ENCODE results near the gene FAM171A1. TPM values are rescaled to one million over a fixed set of nuclear protein-coding genes. Genes with fewer than 3 reads are reported as not detected.

The FAM171A1 gene
- total and polyA plus RNA-seq, 2 of the 13 experiments (the other 11 are each of a cell fraction or from before 2014, with no cell fraction given) = 21.5 to 34.7 TPM

DNA sequence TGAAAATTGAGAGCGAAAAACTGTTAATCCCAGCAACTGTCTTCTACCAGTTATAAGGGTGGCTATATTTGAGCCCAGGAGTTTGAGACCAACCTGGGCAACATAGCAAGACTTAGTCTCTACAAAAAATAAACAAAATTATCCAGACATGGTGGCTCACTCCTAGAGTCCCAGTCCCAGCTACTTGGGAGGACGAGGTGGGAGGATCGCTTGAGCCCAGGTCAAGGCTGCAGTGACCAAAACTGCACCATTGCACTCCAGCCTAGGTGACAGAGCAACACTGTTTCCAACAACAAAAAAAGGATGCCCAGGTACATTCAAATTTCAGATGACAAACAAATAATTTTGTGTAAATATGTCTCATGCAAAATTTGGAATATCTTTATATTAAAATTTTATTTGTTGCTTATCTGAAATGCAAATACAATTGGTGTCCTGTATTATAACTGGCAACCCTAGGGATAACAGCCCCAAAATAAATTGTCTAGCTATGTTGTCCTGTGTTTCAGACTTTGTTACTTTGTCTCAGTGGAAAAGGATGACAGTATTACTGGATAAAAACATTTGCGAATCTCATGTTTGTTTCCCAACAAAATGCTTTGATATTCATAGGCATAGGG, 26.7 kb downstream of the FAM171A1 start (continued):
- TF ChIP-seq, protein P1, sequence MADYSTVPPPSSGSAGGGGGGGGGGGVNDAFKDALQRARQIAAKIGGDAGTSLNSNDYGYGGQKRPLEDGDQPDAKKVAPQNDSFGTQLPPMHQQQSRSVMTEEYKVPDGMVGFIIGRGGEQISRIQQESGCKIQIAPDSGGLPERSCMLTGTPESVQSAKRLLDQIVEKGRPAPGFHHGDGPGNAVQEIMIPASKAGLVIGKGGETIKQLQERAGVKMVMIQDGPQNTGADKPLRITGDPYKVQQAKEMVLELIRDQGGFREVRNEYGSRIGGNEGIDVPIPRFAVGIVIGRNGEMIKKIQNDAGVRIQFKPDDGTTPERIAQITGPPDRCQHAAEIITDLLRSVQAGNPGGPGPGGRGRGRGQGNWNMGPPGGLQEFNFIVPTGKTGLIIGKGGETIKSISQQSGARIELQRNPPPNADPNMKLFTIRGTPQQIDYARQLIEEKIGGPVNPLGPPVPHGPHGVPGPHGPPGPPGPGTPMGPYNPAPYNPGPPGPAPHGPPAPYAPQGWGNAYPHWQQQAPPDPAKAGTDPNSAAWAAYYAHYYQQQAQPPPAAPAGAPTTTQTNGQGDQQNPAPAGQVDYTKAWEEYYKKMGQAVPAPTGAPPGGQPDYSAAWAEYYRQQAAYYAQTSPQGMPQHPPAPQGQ (CRISPR knock-in tag; IDR thresholded peaks at IDR 0.05; ENCODE audit: borderline replicate concordance) = no peak
- TF ChIP-seq RXRB (CRISPR knock-in tag; IDR thresholded peaks at IDR 0.05; ENCODE audit: borderline replicate concordance) (no peak), DNMT1 (CRISPR knock-in tag; IDR thresholded peaks at IDR 0.05) (no peak), ZNF775 (CRISPR knock-in tag; IDR thresholded peaks at IDR 0.05; ENCODE audit: borderline replicate concordance) (no peak), ZC3H4 (CRISPR knock-in tag; IDR thresholded peaks at IDR 0.05; ENCODE audit: borderline replicate concordance) (no peak), ATF7-NPFF (CRISPR knock-in tag; IDR thresholded peaks at IDR 0.05; ENCODE audit: low read depth) (no peak), MTF2 (CRISPR knock-in tag; IDR thresholded peaks at IDR 0.05; ENCODE audit: borderline replicate concordance) (no peak), ZNF331 (CRISPR knock-in tag; IDR thresholded peaks at IDR 0.05) (no peak), ZNF253 (CRISPR knock-in tag; IDR thresholded peaks at IDR 0.05; ENCODE audit: borderline replicate concordance) (no peak), FOXK2 (IDR thresholded peaks at IDR 0.05) (no peak), ZNF703 (CRISPR knock-in tag; IDR thresholded peaks at IDR 0.05; ENCODE audit: borderline replicate concordance) (no peak), NR2F1 (CRISPR knock-in tag; IDR thresholded peaks at IDR 0.05) (peak; percentile 23 to 25; a peak in 1 of 4 replicates), BRD4 (CRISPR knock-in tag; IDR thresholded peaks at IDR 0.05) (no peak), ZNF101 (CRISPR knock-in tag; IDR thresholded peaks at IDR 0.05; ENCODE audit: borderline replicate concordance, low read depth) (0 out of 2 replicates have a peak, but pooled peaks have one; percentile 13), ZNF780A (CRISPR knock-in tag; IDR thresholded peaks at IDR 0.05) (no peak)
- TF ChIP-seq, protein P2, sequence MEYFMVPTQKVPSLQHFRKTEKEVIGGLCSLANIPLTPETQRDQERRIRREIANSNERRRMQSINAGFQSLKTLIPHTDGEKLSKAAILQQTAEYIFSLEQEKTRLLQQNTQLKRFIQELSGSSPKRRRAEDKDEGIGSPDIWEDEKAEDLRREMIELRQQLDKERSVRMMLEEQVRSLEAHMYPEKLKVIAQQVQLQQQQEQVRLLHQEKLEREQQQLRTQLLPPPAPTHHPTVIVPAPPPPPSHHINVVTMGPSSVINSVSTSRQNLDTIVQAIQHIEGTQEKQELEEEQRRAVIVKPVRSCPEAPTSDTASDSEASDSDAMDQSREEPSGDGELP (IDR thresholded peaks at IDR 0.05; ENCODE audit: borderline replicate concordance, low read depth) = no peak
- TF ChIP-seq, protein P3, sequence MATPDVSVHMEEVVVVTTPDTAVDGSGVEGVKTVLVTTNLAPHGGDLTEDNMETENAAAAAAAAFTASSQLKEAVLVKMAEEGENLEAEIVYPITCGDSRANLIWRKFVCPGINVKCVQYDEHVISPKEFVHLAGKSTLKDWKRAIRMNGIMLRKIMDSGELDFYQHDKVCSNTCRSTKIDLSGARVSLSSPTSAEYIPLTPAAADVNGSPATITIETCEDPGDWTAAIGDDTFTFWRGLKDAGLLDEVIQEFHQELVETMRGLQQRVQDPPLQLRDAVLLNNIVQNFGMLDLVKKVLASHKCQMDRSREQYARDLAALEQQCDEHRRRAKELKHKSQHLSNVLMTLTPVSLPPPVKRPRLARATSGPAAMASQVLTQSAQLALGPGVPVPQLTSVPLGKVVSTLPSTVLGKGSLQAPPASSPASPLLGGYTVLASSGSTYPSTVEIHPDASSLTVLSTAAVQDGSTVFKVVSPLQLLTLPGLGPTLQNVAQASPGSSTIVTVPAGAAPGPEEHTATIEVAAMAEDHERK (CRISPR knock-in tag; IDR thresholded peaks at IDR 0.05; ENCODE audit: low read depth) = no peak
- TF ChIP-seq, protein P4, sequence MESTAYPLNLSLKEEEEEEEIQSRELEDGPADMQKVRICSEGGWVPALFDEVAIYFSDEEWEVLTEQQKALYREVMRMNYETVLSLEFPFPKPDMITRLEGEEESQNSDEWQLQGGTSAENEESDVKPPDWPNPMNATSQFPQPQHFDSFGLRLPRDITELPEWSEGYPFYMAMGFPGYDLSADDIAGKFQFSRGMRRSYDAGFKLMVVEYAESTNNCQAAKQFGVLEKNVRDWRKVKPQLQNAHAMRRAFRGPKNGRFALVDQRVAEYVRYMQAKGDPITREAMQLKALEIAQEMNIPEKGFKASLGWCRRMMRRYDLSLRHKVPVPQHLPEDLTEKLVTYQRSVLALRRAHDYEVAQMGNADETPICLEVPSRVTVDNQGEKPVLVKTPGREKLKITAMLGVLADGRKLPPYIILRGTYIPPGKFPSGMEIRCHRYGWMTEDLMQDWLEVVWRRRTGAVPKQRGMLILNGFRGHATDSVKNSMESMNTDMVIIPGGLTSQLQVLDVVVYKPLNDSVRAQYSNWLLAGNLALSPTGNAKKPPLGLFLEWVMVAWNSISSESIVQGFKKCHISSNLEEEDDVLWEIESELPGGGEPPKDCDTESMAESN (CRISPR knock-in tag; conservative IDR thresholded peaks at IDR 0.05) = no peak
- TF ChIP-seq, protein P5, sequence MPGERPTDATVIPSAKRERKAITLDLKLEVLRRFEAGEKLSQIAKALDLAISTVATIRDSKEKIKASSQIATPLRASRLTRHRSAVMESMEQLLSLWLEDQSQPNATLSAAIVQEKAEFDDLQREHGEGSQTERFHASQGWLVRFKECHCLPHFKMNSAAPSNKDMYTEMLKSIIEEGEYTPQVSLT (CRISPR knock-in tag; IDR thresholded peaks at IDR 0.05; ENCODE audit: borderline replicate concordance, low read depth) = no peak
- TF ChIP-seq, protein P6, sequence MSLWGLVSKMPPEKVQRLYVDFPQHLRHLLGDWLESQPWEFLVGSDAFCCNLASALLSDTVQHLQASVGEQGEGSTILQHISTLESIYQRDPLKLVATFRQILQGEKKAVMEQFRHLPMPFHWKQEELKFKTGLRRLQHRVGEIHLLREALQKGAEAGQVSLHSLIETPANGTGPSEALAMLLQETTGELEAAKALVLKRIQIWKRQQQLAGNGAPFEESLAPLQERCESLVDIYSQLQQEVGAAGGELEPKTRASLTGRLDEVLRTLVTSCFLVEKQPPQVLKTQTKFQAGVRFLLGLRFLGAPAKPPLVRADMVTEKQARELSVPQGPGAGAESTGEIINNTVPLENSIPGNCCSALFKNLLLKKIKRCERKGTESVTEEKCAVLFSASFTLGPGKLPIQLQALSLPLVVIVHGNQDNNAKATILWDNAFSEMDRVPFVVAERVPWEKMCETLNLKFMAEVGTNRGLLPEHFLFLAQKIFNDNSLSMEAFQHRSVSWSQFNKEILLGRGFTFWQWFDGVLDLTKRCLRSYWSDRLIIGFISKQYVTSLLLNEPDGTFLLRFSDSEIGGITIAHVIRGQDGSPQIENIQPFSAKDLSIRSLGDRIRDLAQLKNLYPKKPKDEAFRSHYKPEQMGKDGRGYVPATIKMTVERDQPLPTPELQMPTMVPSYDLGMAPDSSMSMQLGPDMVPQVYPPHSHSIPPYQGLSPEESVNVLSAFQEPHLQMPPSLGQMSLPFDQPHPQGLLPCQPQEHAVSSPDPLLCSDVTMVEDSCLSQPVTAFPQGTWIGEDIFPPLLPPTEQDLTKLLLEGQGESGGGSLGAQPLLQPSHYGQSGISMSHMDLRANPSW (CRISPR knock-in tag; IDR thresholded peaks at IDR 0.05; ENCODE audit: borderline replicate concordance) = 0 out of 2 replicates have a peak, but pooled peaks have one; percentile 22
